Measurements from ENCODE around the gene DIS3L.
"Not testable (repeated sequence)": the region's sequence is repeated elsewhere in the genome, so short reads cannot be mapped to it uniquely, and the experiment has no call there.

The DIS3L gene

GRCh38 chr15:66254951-66255676 lies 38.3 kb upstream of the DIS3L start:
- no peak overlapping the region for H3K4me3 ChIP-seq (ENCODE audit: low read depth, low read length)
- TF ChIP-seq CTCF (IDR thresholded peaks at IDR 0.05; ENCODE audit: low read depth, low read length, missing control alignments) = no peak
- no peaks in the 10 kb centered on the region for H3K36me3 ChIP-seq (replicated peaks)
- no peak overlapping the region for H3K27ac ChIP-seq
- peaks cover 58% of the 10 kb centered on the region for H3K27me3 ChIP-seq (replicated peaks)
- in situ Hi-C loops (cut with HindIII; ENCODE audit: low pct_ligation_motif_present, low sequenced_read_pairs) = no loop called here
- DNase-seq = no peak

DNA sequence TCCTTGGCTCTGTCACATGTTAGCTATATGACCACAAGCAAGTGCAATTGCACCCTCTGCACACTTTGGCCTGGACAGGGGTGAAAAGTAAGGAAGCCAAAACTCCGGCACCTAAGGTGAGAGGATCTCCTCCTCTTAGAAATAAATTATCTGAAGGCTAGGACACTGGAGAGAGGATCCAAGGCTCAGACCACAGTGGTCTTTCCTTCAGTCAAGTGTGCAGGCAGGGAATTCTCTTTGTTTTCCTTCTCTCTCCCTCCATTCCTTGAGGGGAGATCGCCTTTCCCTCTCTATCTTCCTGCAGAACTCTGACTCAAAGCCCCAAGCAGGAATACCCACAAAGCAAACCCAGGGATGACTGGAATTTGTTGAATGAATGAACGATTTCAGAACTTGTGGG lies 36.7 kb upstream of the DIS3L start:
- H3K27ac ChIP-seq = no peak overlapping the region
- H3K27me3 ChIP-seq (replicated peaks) = peaks cover 45% of the 10 kb centered on the region
- DNase-seq = no peak
- no peak for TF ChIP-seq CTCF (IDR thresholded peaks at IDR 0.05; ENCODE audit: low read depth, low read length, missing control alignments)
- no peaks in the 10 kb centered on the region for H3K36me3 ChIP-seq (replicated peaks)
- H3K4me3 ChIP-seq (ENCODE audit: low read depth, low read length) = no peak overlapping the region
- in situ Hi-C loops (cut with HindIII; ENCODE audit: low pct_ligation_motif_present, low sequenced_read_pairs) = no loop called here

DNA sequence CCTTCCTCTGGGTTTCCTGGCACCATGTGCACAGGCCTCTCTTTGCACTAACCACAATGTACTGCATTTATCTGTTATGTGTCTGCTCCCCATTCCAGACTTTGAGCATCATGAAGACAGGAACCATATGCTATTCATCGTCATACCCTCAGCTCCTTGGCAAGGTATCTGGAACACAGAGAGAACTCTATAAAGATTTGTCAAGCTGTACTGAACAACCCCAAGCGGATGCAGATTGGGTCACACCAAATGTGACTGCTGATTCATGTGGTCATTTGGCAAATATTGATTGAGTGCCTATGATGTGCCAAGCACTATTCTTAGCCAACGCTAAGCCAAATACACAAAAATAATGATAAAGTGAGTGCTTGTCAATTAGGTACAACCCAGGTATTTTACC lies 32.3 kb upstream of the DIS3L start:
- in situ Hi-C loops (cut with HindIII; ENCODE audit: low pct_ligation_motif_present, low sequenced_read_pairs) = no loop called here
- no peak overlapping the region for H3K4me3 ChIP-seq (ENCODE audit: low read depth, low read length)
- no peak overlapping the region for H3K27ac ChIP-seq
- peaks cover 12% of the 10 kb centered on the region for H3K27me3 ChIP-seq (replicated peaks)
- DNase-seq = no peak
- H3K36me3 ChIP-seq (replicated peaks) = no peaks in the 10 kb centered on the region
- TF ChIP-seq CTCF (IDR thresholded peaks at IDR 0.05; ENCODE audit: low read depth, low read length, missing control alignments) = no peak

GRCh38 chr15:66262837-66263236 lies 30.5 kb upstream of the DIS3L start:
- DNase-seq; H3K27me3 ChIP-seq (replicated peaks); H3K27ac ChIP-seq; H3K4me3 ChIP-seq (ENCODE audit: low read depth, low read length); H3K36me3 ChIP-seq (replicated peaks); in situ Hi-C loops (cut with HindIII; ENCODE audit: low pct_ligation_motif_present, low sequenced_read_pairs): not testable (repeated sequence)

DNA sequence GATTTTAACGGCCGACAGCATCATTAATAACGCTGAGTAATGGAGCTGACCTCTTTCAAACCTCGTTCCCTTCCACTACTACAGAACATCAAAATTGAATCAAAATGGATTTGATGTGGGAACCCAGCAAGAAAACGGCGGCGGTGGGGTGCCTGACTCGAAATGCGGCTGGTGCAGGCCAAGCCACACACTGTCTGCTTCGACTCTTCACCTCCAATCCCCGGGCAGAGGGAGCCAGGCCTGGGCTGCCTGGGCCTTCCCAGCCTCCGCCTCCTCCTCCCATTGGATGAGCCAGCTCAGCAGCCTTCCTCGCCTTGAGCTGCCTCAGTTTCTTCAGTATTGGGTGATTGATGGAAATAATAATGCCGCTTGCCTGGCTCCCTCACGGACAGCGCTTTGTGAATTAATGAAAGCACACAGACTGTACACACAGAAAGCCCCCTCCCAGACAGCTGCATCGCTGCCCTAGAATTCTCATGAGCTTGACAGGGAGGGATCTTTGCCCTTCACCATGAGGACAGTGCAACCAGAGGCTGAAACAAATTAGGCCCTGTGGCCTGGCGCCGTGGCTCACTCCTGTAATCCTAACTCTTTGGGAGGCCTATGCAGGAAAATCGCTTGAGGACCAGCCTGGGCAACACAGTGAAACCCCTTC lies 28.4 kb upstream of the DIS3L start:
- H3K4me3 ChIP-seq (ENCODE audit: low read depth, low read length) = no peak overlapping the region
- no peak overlapping the region for H3K27ac ChIP-seq
- no peak for DNase-seq
- peaks cover 8% of the 10 kb centered on the region for H3K27me3 ChIP-seq (replicated peaks)
- TF ChIP-seq CTCF (IDR thresholded peaks at IDR 0.05; ENCODE audit: low read depth, low read length, missing control alignments) = no peak
- in situ Hi-C loops (cut with HindIII; ENCODE audit: low pct_ligation_motif_present, low sequenced_read_pairs) = no loop called here
- no peaks in the 10 kb centered on the region for H3K36me3 ChIP-seq (replicated peaks)

- Histone ChIP-seq H3K36me3 (replicated peaks) (no peaks in the 10 kb centered on the region), H3K27ac (no peak overlapping the region), H3K27me3 (replicated peaks) (peaks cover 3% of the 10 kb centered on the region), H3K4me3 (ENCODE audit: low read depth, low read length) (no peak overlapping the region)
- TF ChIP-seq CTCF (IDR thresholded peaks at IDR 0.05; ENCODE audit: low read depth, low read length, missing control alignments) = no peak
- peak; percentile 61 for DNase-seq
- in situ Hi-C loops (cut with HindIII; ENCODE audit: low pct_ligation_motif_present, low sequenced_read_pairs) = no loop called here
Measured at GRCh38 chr15:66269326-66270090, 23.9 kb upstream of the DIS3L start.
